Hepatocyte (in vitro differentiated cells): Measurements from ENCODE around the gene ZFPM1.

ENCODE experiments used
- EZH2 ChIP-seq: fragments of 200-600 bp; sonication (generic); IDR thresholded peaks from 2 replicates; pipeline ENCODE4 v1.6.1; 2016; ENCODE audit warnings: antibody characterized with exemption, mild to moderate bottlenecking, borderline replicate concordance
- TF ChIP-seq, protein P1 (sequence below): fragments of 200-600 bp; sonication (generic); IDR thresholded peaks from 2 replicates; pipeline ENCODE4 v1.5.1; 2016; ENCODE audit warnings: antibody characterized with exemption, mild to moderate bottlenecking; ENCODE audit not compliant: poor library complexity

DNA sequence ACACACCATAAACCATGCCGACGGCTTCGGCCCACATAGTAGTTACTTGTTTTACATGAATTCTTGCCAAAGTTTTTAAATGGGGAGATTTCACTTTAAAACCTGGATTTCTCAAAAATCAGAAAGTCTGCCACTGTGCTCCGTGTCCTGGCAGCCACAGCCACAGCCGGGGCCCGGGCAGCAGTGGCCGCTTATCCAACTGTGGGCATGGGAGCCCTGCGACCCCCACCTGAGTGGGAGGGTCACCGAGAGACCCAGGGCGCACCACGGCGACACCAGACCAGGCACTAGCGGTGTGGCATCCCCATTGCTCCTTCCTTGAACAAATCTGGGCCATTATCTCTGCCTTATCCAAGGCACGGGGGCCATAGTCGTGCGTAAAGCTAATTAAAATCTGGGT, 40.3 kb upstream of the ZFPM1 start:
- TF ChIP-seq, protein P1, sequence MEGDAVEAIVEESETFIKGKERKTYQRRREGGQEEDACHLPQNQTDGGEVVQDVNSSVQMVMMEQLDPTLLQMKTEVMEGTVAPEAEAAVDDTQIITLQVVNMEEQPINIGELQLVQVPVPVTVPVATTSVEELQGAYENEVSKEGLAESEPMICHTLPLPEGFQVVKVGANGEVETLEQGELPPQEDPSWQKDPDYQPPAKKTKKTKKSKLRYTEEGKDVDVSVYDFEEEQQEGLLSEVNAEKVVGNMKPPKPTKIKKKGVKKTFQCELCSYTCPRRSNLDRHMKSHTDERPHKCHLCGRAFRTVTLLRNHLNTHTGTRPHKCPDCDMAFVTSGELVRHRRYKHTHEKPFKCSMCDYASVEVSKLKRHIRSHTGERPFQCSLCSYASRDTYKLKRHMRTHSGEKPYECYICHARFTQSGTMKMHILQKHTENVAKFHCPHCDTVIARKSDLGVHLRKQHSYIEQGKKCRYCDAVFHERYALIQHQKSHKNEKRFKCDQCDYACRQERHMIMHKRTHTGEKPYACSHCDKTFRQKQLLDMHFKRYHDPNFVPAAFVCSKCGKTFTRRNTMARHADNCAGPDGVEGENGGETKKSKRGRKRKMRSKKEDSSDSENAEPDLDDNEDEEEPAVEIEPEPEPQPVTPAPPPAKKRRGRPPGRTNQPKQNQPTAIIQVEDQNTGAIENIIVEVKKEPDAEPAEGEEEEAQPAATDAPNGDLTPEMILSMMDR: no peak
- TF ChIP-seq EZH2: no peak
